ENCODE results near the gene MACROD2. TPM values are rescaled to one million over a fixed set of nuclear protein-coding genes. Genes with fewer than 3 reads are reported as not detected.

The MACROD2 gene
- total RNA-seq, 1 experiment from 2014 or later: 1.6 TPM

DNA sequence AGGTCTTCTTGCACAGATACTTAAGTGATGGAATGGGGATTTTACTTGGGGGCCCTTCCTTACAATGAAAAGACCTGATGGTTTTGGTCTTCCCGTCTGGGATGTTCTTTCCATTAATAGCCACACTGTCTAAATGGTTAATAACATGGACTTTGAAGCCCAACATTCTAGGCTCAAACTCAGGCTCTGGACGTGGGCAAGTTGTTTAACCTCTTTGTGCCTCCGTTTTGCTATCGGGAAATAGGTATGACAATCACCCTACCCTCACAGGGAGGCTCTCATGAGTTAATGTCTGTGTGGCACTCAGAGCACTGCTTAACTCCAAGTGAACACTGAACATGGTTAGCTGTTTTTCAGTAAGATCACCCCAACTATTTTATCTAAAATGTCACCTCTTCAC is 702.8 kb downstream of the MACROD2 start:
- H3K14ac ChIP-seq (ENCODE audit: insufficient read depth, low read length): no peak overlapping the region
- no peaks in the 10 kb centered on the region for H4K20me1 ChIP-seq (ENCODE audit: control insufficient read depth, insufficient read depth, insufficient read length)
- H3K27ac ChIP-seq (ENCODE audit: insufficient read length, low read depth, low read length): no peak overlapping the region
- no peak overlapping the region for H3K9ac ChIP-seq (ENCODE audit: extremely low read depth, insufficient read length, low read length)
- H4K8ac ChIP-seq (replicated peaks; ENCODE audit: insufficient read length, low read depth, low read length): no peak overlapping the region
- H3K9me3 ChIP-seq (ENCODE audit: control insufficient read depth, low read depth, low read length): no peaks in the 10 kb centered on the region
- H3K4ac ChIP-seq (ENCODE audit: low read depth, low read length): no peak overlapping the region
- Mint-ChIP-seq H3K36me3 (ENCODE audit: insufficient read depth in 1 of 3, low read depth in 3 of 3) (no peaks in the 10 kb centered on the region), H3K27me3 (ENCODE audit: low read depth) (no peaks in the 10 kb centered on the region), H3K27ac (no peak overlapping the region), H3K4me3 (no peak overlapping the region), H3K9me3 (no peaks in the 10 kb centered on the region), H3K4me1 (no peaks in the 10 kb centered on the region; a peak in 1 of 4 replicates)
- H3K18ac ChIP-seq (ENCODE audit: insufficient read length, low read depth, low read length): no peak overlapping the region
- no peaks in the 10 kb centered on the region; the same call in 1 of the 2 replicates for H3K27me3 ChIP-seq (ENCODE audit: insufficient read depth, low read length)
- H4K91ac ChIP-seq (ENCODE audit: insufficient read length, low read depth, low read length): no peak overlapping the region
- no peak overlapping the region for H3T11ph ChIP-seq (ENCODE audit: low read length)
- H2AFZ ChIP-seq (ENCODE audit: low read length): no peak overlapping the region
- H3K23me2 ChIP-seq (ENCODE audit: insufficient read length, low read depth, low read length, poor library complexity, severe bottlenecking): no peaks in the 10 kb centered on the region
- no peak overlapping the region for H2BK15ac ChIP-seq (ENCODE audit: low read depth, low read length)
- H2BK120ac ChIP-seq (ENCODE audit: low read depth, low read length, poor library complexity, severe bottlenecking): no peak overlapping the region
- DNase-seq: no peak
- no peak overlapping the region for H4K5ac ChIP-seq (ENCODE audit: insufficient read length, low read depth, low read length)
- no peak overlapping the region for H3K23ac ChIP-seq (ENCODE audit: insufficient read length, low read depth, low read length)
- no CpG with 5 or more reads among the region's 4 CpGs for WGBS (ENCODE audit: extremely low coverage, insufficient read length, low lambda C conversion rate)
- no peaks in the 10 kb centered on the region for H3K79me1 ChIP-seq (ENCODE audit: insufficient read depth, low read depth, low read length, poor library complexity, severe bottlenecking)
- TF ChIP-seq, protein P1, sequence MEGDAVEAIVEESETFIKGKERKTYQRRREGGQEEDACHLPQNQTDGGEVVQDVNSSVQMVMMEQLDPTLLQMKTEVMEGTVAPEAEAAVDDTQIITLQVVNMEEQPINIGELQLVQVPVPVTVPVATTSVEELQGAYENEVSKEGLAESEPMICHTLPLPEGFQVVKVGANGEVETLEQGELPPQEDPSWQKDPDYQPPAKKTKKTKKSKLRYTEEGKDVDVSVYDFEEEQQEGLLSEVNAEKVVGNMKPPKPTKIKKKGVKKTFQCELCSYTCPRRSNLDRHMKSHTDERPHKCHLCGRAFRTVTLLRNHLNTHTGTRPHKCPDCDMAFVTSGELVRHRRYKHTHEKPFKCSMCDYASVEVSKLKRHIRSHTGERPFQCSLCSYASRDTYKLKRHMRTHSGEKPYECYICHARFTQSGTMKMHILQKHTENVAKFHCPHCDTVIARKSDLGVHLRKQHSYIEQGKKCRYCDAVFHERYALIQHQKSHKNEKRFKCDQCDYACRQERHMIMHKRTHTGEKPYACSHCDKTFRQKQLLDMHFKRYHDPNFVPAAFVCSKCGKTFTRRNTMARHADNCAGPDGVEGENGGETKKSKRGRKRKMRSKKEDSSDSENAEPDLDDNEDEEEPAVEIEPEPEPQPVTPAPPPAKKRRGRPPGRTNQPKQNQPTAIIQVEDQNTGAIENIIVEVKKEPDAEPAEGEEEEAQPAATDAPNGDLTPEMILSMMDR (conservative IDR thresholded peaks at IDR 0.05): no peak
- no peak overlapping the region for H2BK20ac ChIP-seq (ENCODE audit: low read depth, low read length, poor library complexity, severe bottlenecking)
- H2BK12ac ChIP-seq (ENCODE audit: insufficient read length, low read depth, low read length): no peak overlapping the region
- H2AK5ac ChIP-seq (ENCODE audit: insufficient read length, low read length): no peak overlapping the region
- no peak overlapping the region for H3K56ac ChIP-seq (ENCODE audit: insufficient read length, low read depth, low read length)
- no peak overlapping the region for H2BK5ac ChIP-seq (ENCODE audit: insufficient read length, low read length)
- H3K4me2 ChIP-seq (ENCODE audit: insufficient read depth, insufficient read length, low read length): no peak overlapping the region
- H3K4me1 ChIP-seq (ENCODE audit: insufficient read depth, low read length): no peaks in the 10 kb centered on the region
- H3K79me2 ChIP-seq (ENCODE audit: insufficient read depth, low read length): no peaks in the 10 kb centered on the region

All from H9 (cell line).